ENCODE data around the gene CLEC18C.
"Not testable (repeated sequence)": the region's sequence is repeated elsewhere in the genome, so short reads cannot be mapped to it uniquely, and the experiment has no call there.

Gene CLEC18C

GRCh38 chr16:70173212-70173837 lies at the start of gene CLEC18C:
Gene CLEC18C (plus strand): TSS chr16:70173787. CDS start chr16:70174279, 492 bp downstream.
- not testable (repeated sequence) for DNase-seq

- not testable (repeated sequence) for DNase-seq
Measured at GRCh38 chr16:70123822-70124221, 49.8 kb upstream of the CLEC18C start.

GRCh38 chr16:70126226-70126625 lies 47.4 kb upstream of the CLEC18C start:
- DNase-seq, result not testable (repeated sequence)

- not testable (repeated sequence) for DNase-seq
Measured at GRCh38 chr16:70127706-70128105, 45.9 kb upstream of the CLEC18C start.

- DNase-seq, result not testable (repeated sequence)
Measured at GRCh38 chr16:70128844-70129243, 44.7 kb upstream of the CLEC18C start.

- not testable (repeated sequence) for DNase-seq
Measured at GRCh38 chr16:70135796-70136195, 37.8 kb upstream of the CLEC18C start.

GRCh38 chr16:70136595-70136994 lies 37.0 kb upstream of the CLEC18C start:
- not testable (repeated sequence) for DNase-seq

GRCh38 chr16:70142739-70143138 lies 30.8 kb upstream of the CLEC18C start:
- not testable (repeated sequence) for DNase-seq

GRCh38 chr16:70143231-70143895 lies 30.2 kb upstream of the CLEC18C start:
- DNase-seq, result not testable (repeated sequence)

- DNase-seq, result not testable (repeated sequence)
Measured at GRCh38 chr16:70147853-70148252, 25.7 kb upstream of the CLEC18C start.

- DNase-seq, result not testable (repeated sequence)
Measured at GRCh38 chr16:70148453-70148852, 25.1 kb upstream of the CLEC18C start.

GRCh38 chr16:70149296-70149695 lies 24.3 kb upstream of the CLEC18C start:
- DNase-seq, result not testable (repeated sequence)

- no peak for DNase-seq
Measured at GRCh38 chr16:70151391-70151790, 22.2 kb upstream of the CLEC18C start.

- DNase-seq, result no peak
Measured at GRCh38 chr16:70151941-70152509, 21.6 kb upstream of the CLEC18C start.

GRCh38 chr16:70152578-70153302 lies 20.8 kb upstream of the CLEC18C start:
- DNase-seq, result no peak

- not testable (repeated sequence) for DNase-seq
Measured at GRCh38 chr16:70154736-70155135, 18.9 kb upstream of the CLEC18C start.

GRCh38 chr16:70156207-70156978 lies 17.2 kb upstream of the CLEC18C start:
- no peak for DNase-seq

GRCh38 chr16:70157105-70157476 lies 16.5 kb upstream of the CLEC18C start:
- no peak for DNase-seq

- no peak for DNase-seq
Measured at GRCh38 chr16:70157477-70158260, 15.9 kb upstream of the CLEC18C start.

- no peak for DNase-seq
Measured at GRCh38 chr16:70158261-70158939, 15.2 kb upstream of the CLEC18C start.
